Liver (tissue), 9 donors: ENCODE data around the gene ZNF335. TPM values are rescaled to one million over a fixed set of nuclear protein-coding genes. Genes with fewer than 3 reads are reported as not detected.

Source experiments
- DNase-seq: peaks from one replicate; pipeline ENCODE4 v3.0.0-alpha.2; 2017; ENCODE audit warnings: low spot score
- H3K27ac ChIP-seq, 2 donors: one replicate each; pipeline ENCODE4 v1.7.0; 2013; ENCODE audit warnings: inconsistent platforms in 2 of 2, low read length in 2 of 2, control low read depth in 1 of 2, low read depth in 1 of 2, mild to moderate bottlenecking in 1 of 2
- H3K27me3 ChIP-seq, 4 donors: one replicate each; pipeline versions ENCODE4 v1.6.1 to v1.7.0; 2013; ENCODE audit warnings: low read length in 3 of 4, inconsistent platforms in 1 of 4, mild to moderate bottlenecking in 1 of 4, moderate library complexity in 1 of 4; ENCODE audit not compliant: control insufficient read depth in 4 of 4, insufficient read depth in 4 of 4
- H3K36me3 ChIP-seq, 4 donors: one replicate each; pipeline versions ENCODE4 v1.6.1 to v1.7.0; 2013; ENCODE audit warnings: low read length in 3 of 4, mild to moderate bottlenecking in 3 of 4, low read depth in 1 of 4, moderate library complexity in 1 of 4; ENCODE audit not compliant: control insufficient read depth in 4 of 4, insufficient read depth in 3 of 4
- H3K4me1 ChIP-seq, 4 donors: one replicate each; pipeline versions ENCODE4 v1.6.1 to v1.7.0; 2013; ENCODE audit warnings: low read length in 3 of 4, mild to moderate bottlenecking in 3 of 4, moderate library complexity in 1 of 4; ENCODE audit not compliant: control insufficient read depth in 4 of 4, insufficient read depth in 4 of 4
- H3K4me3 ChIP-seq, 3 donors: one replicate each; pipeline versions ENCODE4 v1.6.1 to v1.7.0; 2013; ENCODE audit warnings: low read length in 3 of 3, control low read depth in 1 of 3, low read depth in 1 of 3, mild to moderate bottlenecking in 1 of 3
- H3K9ac ChIP-seq, 2 donors: one replicate each; pipeline ENCODE4 v1.7.0; 2013; ENCODE audit warnings: low read length in 2 of 2, mild to moderate bottlenecking in 2 of 2, moderate library complexity in 2 of 2, control low read depth in 1 of 2, low read depth in 1 of 2
- H3K9me3 ChIP-seq, 4 donors: one replicate each; pipeline versions ENCODE4 v1.6.1 to v1.7.0; 2013; ENCODE audit warnings: low read length in 3 of 4; ENCODE audit not compliant: control insufficient read depth in 4 of 4
- EGR1 ChIP-seq, 2 donors: IDR thresholded peaks; 2 replicates each; pipeline ENCODE4 v1.6.1; 2016 to 2018; ENCODE audit warnings: antibody characterized with exemption in 2 of 2, low read depth in 2 of 2
- FOXA1 ChIP-seq: IDR thresholded peaks from 2 replicates; pipeline ENCODE4 v1.6.1; 2016; ENCODE audit warnings: antibody characterized with exemption
- GABPA ChIP-seq, 2 donors: IDR thresholded peaks in 1 of 2; conservative IDR thresholded peaks in 1 of 2; 2 replicates each; pipeline ENCODE4 v1.6.1; 2016; ENCODE audit warnings: antibody characterized with exemption in 2 of 2, mild to moderate bottlenecking in 1 of 2, moderate library complexity in 1 of 2
- HNF4A ChIP-seq, 2 donors: conservative IDR thresholded peaks; 2 replicates each; pipeline ENCODE4 v1.6.1; 2016; ENCODE audit warnings: antibody characterized with exemption in 2 of 2, mild to moderate bottlenecking in 2 of 2
- HNF4G ChIP-seq: IDR thresholded peaks from 2 replicates; pipeline ENCODE4 v1.6.1; 2016; ENCODE audit warnings: antibody characterized with exemption
- JUND ChIP-seq, 2 donors: IDR thresholded peaks; 2 replicates each; pipeline ENCODE4 v1.6.1; 2016; ENCODE audit warnings: antibody characterized with exemption in 2 of 2
- RAD21 ChIP-seq, 2 donors: IDR thresholded peaks; 2 replicates each; pipeline ENCODE4 v1.6.1; 2016; ENCODE audit warnings: antibody characterized with exemption in 2 of 2, mild to moderate bottlenecking in 2 of 2
- RXRA ChIP-seq, 2 donors: IDR thresholded peaks; 2 replicates each; pipeline ENCODE4 v1.6.1; 2017 to 2018; ENCODE audit warnings: antibody characterized with exemption in 2 of 2, mild to moderate bottlenecking in 1 of 2
- SP1 ChIP-seq: IDR thresholded peaks from 2 replicates; pipeline ENCODE4 v1.6.1; 2018; ENCODE audit warnings: antibody characterized with exemption, mild to moderate bottlenecking
- TAF1 ChIP-seq: conservative IDR thresholded peaks from 2 replicates; pipeline ENCODE4 v1.6.1; 2016; ENCODE audit warnings: antibody characterized with exemption, mild to moderate bottlenecking
- YY1 ChIP-seq: IDR thresholded peaks from 2 replicates; pipeline ENCODE4 v1.6.1; 2016; ENCODE audit warnings: antibody characterized with exemption, mild to moderate bottlenecking
- WGBS: extraction: QIAGEN DNeasy Blood & Tissue Kit; methylation state at CpG from one replicate; pipeline ENCODE4 v1.1.7; 2013; 5-methylcytosine and 5-hydroxymethylcytosine counted together
- polyA plus RNA-seq, 2 donors: library from polyadenylated mRNA; stranded (reverse) in 1 of 2; unstranded in 1 of 2; fragments of 200-250 nt in 1 of 2; fragments of >200 nt in 1 of 2; fragmentation: Nextera tagmentation in 1 of 2; extraction: Ambion mirVana in 1 of 2; gene quantifications; one replicate each; pipeline versions ENCODE4 v1.2.1 to v1.2.3, GENCODE V29; 2013 to 2015
- total RNA-seq, 2 donors: library from RNA; depleted of rRNA; stranded (reverse); fragments of >200 nt; gene quantifications; one replicate each; pipeline ENCODE4 v1.2.3, GENCODE V29; 2014
- TF ChIP-seq, protein P1 (sequence below): IDR thresholded peaks from 2 replicates; pipeline ENCODE4 v1.6.1; 2016; ENCODE audit warnings: antibody characterized with exemption
- TF ChIP-seq, protein P2 (sequence below): fragments of 150-350 bp; IDR thresholded peaks from 2 replicates; pipeline ENCODE4 v1.5.1; 2017; ENCODE audit warnings: improper control_type of control experiment, low read depth, low read length; ENCODE audit not compliant: missing input control
- TF ChIP-seq, protein P3 (sequence below): IDR thresholded peaks from 2 replicates; pipeline ENCODE4 v1.6.1; 2016; ENCODE audit warnings: antibody characterized with exemption
- TF ChIP-seq, protein P4 (sequence below): IDR thresholded peaks from 2 replicates; pipeline ENCODE4 v1.6.1; 2016; ENCODE audit warnings: antibody characterized with exemption, mild to moderate bottlenecking
- TF ChIP-seq, protein P5 (sequence below): IDR thresholded peaks from 2 replicates; pipeline ENCODE4 v1.6.1; 2016; ENCODE audit warnings: antibody characterized with exemption
- donor health status: healthy.
- donor health status: healthy.
- donor health status: healthy.
- donor health status: healthy.
- donor health status: healthy.

ZNF335 gene
- total and polyA plus RNA-seq, 4 donors = 3.0 to 14.6 (median 6.6) TPM

DNA sequence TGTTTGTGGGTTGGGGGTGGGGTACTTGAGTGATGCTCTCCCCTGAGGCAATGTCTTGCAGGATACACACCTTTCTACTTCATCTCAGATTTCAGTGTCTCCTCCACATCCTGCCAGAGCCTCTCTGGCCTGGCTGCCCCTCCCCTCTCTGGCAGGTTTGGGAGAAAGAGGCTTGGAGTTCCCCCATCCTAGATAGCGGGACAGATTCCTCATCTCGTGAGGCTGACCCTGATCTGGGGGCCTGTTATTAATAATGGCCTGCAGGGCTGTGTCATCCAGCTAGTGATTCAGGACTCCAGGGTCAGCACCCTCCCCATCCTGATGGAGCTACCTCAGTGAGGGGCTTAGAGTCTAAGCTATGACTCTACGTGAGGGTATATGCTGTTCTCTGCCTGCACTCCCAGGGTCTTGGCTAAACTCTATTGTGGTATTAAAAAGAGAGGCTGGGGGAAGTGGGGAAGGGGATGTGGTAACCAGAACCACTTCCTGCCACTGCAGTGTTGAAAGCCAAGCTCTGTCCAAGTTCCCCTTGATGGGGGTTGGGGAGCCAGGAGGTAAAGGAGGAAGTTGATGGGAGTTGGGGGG is 33.0 kb upstream of the ZNF335 start:
- WGBS = 37% methylated on average over 3 of the region's 3 CpGs
- H3K36me3 ChIP-seq = no peaks in the 10 kb centered on the region
- H3K27me3 ChIP-seq = peaks cover 0 to 16% (median 1%) of the 10 kb centered on the region in 4 donors
- H3K9ac ChIP-seq = no peak overlapping the region
- no peaks in the 10 kb centered on the region for H3K9me3 ChIP-seq
- DNase-seq = no peak
- H3K27ac ChIP-seq = peak overlapping the region in 1 of 2 donors; percentile 38
- H3K4me1 ChIP-seq = peaks cover 0 to 6% (median 2%) of the 10 kb centered on the region in 4 donors
- no peak for TF ChIP-seq YY1
- H3K4me3 ChIP-seq = no peak overlapping the region

DNA sequence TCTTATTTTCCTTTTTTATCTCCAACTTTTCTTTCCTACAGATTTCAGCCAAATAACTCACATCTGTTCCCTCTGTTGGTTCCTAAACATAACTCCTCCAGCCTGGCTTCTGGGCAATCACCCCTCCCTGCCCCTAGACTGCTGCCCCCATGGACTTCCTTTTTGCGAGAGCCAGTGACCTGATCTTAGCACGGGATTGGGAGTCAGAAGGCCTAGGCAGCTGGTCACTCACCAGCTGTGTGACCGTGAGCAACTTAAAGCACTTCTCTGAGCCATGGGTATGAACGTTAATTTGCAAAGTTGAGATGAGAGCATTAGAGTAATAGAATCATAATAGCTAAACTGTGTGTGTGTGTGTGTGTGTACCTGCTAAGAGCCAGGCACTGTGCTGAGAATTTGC is 32.2 kb upstream of the ZNF335 start:
- Histone ChIP-seq H3K27me3 (peaks cover 0 to 16% (median 1%) of the 10 kb centered on the region in 4 donors), H3K36me3 (no peaks in the 10 kb centered on the region), H3K27ac (no peak overlapping the region), H3K4me3 (no peak overlapping the region), H3K9me3 (no peaks in the 10 kb centered on the region), H3K9ac (no peak overlapping the region), H3K4me1 (peaks cover 0 to 6% (median 2%) of the 10 kb centered on the region in 4 donors)
- no peak for DNase-seq
- WGBS = 54% methylated on average over 4 of the region's 4 CpGs
- TF ChIP-seq, protein P1, sequence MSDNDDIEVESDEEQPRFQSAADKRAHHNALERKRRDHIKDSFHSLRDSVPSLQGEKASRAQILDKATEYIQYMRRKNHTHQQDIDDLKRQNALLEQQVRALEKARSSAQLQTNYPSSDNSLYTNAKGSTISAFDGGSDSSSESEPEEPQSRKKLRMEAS = no peak
- no peak for TF ChIP-seq EGR1 (IDR thresholded peaks at IDR 0.05; ENCODE audit: low read depth in 2 of 2)
- no peak for TF ChIP-seq SP1
- TF ChIP-seq HNF4G = no peak
- TF ChIP-seq, protein P2, sequence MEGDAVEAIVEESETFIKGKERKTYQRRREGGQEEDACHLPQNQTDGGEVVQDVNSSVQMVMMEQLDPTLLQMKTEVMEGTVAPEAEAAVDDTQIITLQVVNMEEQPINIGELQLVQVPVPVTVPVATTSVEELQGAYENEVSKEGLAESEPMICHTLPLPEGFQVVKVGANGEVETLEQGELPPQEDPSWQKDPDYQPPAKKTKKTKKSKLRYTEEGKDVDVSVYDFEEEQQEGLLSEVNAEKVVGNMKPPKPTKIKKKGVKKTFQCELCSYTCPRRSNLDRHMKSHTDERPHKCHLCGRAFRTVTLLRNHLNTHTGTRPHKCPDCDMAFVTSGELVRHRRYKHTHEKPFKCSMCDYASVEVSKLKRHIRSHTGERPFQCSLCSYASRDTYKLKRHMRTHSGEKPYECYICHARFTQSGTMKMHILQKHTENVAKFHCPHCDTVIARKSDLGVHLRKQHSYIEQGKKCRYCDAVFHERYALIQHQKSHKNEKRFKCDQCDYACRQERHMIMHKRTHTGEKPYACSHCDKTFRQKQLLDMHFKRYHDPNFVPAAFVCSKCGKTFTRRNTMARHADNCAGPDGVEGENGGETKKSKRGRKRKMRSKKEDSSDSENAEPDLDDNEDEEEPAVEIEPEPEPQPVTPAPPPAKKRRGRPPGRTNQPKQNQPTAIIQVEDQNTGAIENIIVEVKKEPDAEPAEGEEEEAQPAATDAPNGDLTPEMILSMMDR = no peak
- TF ChIP-seq JUND (IDR thresholded peaks at IDR 0.05) = no peak
- no peak for TF ChIP-seq YY1
- TF ChIP-seq FOXA1 = no peak
- TF ChIP-seq GABPA (IDR thresholded peaks at IDR 0.05 in 1 of 2, conservative IDR thresholded peaks at IDR 0.05 in 1 of 2) = no peak

DNA sequence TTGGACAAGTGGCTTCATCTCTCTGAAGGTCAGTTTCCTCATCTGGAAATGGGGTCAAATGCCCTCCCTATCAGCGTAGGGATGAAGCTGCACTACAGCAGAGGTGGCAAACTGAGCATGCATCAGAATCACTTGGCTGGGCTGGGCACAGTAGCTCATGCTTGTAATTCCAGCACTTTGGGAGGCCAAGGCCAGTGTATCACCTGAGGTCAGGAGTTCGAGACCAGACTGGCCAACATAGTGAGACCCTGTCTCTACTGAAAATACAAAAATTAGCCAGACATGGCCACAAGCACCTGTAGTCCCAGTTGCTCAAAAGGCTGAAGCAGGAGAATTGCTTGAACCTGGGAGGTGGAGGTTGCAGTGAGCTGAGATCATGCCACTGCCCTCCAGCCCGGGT is 30.0 kb upstream of the ZNF335 start:
- Histone ChIP-seq H3K27me3 (peaks cover 0 to 10% (median 0%) of the 10 kb centered on the region in 4 donors), H3K4me3 (no peak overlapping the region), H3K4me1 (peaks cover 0 to 6% (median 2%) of the 10 kb centered on the region in 4 donors), H3K9me3 (no peaks in the 10 kb centered on the region), H3K9ac (no peak overlapping the region), H3K36me3 (no peaks in the 10 kb centered on the region), H3K27ac (no peak overlapping the region)
- 89% methylated on average over 3 of the region's 3 CpGs for WGBS
- DNase-seq = no peak
- no peak for TF ChIP-seq RXRA (IDR thresholded peaks at IDR 0.05)
- TF ChIP-seq YY1 = no peak
- TF ChIP-seq GABPA (IDR thresholded peaks at IDR 0.05 in 1 of 2, conservative IDR thresholded peaks at IDR 0.05 in 1 of 2) = no peak
- TF ChIP-seq, protein P3, sequence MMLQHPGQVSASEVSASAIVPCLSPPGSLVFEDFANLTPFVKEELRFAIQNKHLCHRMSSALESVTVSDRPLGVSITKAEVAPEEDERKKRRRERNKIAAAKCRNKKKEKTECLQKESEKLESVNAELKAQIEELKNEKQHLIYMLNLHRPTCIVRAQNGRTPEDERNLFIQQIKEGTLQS = no peak
- no peak for TF ChIP-seq JUND (IDR thresholded peaks at IDR 0.05)
- TF ChIP-seq HNF4G = no peak
- no peak for TF ChIP-seq RAD21 (IDR thresholded peaks at IDR 0.05)
- TF ChIP-seq, protein P1 = no peak
- TF ChIP-seq, protein P4, sequence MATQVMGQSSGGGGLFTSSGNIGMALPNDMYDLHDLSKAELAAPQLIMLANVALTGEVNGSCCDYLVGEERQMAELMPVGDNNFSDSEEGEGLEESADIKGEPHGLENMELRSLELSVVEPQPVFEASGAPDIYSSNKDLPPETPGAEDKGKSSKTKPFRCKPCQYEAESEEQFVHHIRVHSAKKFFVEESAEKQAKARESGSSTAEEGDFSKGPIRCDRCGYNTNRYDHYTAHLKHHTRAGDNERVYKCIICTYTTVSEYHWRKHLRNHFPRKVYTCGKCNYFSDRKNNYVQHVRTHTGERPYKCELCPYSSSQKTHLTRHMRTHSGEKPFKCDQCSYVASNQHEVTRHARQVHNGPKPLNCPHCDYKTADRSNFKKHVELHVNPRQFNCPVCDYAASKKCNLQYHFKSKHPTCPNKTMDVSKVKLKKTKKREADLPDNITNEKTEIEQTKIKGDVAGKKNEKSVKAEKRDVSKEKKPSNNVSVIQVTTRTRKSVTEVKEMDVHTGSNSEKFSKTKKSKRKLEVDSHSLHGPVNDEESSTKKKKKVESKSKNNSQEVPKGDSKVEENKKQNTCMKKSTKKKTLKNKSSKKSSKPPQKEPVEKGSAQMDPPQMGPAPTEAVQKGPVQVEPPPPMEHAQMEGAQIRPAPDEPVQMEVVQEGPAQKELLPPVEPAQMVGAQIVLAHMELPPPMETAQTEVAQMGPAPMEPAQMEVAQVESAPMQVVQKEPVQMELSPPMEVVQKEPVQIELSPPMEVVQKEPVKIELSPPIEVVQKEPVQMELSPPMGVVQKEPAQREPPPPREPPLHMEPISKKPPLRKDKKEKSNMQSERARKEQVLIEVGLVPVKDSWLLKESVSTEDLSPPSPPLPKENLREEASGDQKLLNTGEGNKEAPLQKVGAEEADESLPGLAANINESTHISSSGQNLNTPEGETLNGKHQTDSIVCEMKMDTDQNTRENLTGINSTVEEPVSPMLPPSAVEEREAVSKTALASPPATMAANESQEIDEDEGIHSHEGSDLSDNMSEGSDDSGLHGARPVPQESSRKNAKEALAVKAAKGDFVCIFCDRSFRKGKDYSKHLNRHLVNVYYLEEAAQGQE = no peak
- TF ChIP-seq HNF4A (conservative IDR thresholded peaks at IDR 0.05) = no peak
- TF ChIP-seq TAF1 = no peak
- TF ChIP-seq FOXA1 = no peak
- TF ChIP-seq, protein P5, sequence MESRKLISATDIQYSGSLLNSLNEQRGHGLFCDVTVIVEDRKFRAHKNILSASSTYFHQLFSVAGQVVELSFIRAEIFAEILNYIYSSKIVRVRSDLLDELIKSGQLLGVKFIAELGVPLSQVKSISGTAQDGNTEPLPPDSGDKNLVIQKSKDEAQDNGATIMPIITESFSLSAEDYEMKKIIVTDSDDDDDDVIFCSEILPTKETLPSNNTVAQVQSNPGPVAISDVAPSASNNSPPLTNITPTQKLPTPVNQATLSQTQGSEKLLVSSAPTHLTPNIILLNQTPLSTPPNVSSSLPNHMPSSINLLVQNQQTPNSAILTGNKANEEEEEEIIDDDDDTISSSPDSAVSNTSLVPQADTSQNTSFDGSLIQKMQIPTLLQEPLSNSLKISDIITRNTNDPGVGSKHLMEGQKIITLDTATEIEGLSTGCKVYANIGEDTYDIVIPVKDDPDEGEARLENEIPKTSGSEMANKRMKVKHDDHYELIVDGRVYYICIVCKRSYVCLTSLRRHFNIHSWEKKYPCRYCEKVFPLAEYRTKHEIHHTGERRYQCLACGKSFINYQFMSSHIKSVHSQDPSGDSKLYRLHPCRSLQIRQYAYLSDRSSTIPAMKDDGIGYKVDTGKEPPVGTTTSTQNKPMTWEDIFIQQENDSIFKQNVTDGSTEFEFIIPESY = no peak
- no peak for TF ChIP-seq EGR1 (IDR thresholded peaks at IDR 0.05; ENCODE audit: low read depth in 2 of 2)
- no peak for TF ChIP-seq SP1
